ENCODE measurements around the gene DNAJB14.

- TF ChIP-seq EZH2 (IDR thresholded peaks at IDR 0.05; ENCODE audit: borderline replicate concordance, low read depth, low read length, severe bottlenecking): no peak
- TF ChIP-seq CTCF (IDR thresholded peaks at IDR 0.05; ENCODE audit: borderline replicate concordance, extremely low read depth, low read length, poor library complexity, severe bottlenecking): no peak
These were observed 98.9 kb downstream of the DNAJB14 start for GRCh38 chr4:99847362-99847976.
